ENCODE measurements around the gene TRIM13.
"Not testable (repeated sequence)": the region's sequence is repeated elsewhere in the genome, so short reads cannot be mapped to it uniquely, and the experiment has no call there.

The TRIM13 gene, protein sequence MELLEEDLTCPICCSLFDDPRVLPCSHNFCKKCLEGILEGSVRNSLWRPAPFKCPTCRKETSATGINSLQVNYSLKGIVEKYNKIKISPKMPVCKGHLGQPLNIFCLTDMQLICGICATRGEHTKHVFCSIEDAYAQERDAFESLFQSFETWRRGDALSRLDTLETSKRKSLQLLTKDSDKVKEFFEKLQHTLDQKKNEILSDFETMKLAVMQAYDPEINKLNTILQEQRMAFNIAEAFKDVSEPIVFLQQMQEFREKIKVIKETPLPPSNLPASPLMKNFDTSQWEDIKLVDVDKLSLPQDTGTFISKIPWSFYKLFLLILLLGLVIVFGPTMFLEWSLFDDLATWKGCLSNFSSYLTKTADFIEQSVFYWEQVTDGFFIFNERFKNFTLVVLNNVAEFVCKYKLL

GRCh38 chr13:49996951-49997895 is at the start of gene TRIM13:
TRIM13 (plus strand) TSS chr13:49997042; CDS start chr13:50011941, 14,899 bp downstream.
- ChIA-PET POLR2A (ENCODE audit: low non-redundant PET) (interaction anchor here (0.7 to 1.1 kb wide), 5 partner anchors 14 to 85 kb away, joined by 3 to 6 read pairs (median 3); partner anchors contain the start of gene SPRYD7), CTCF (interaction anchor here (0.5 to 1.6 kb wide), 13 partner anchors 9 to 643 kb away, joined by 3 to 11 read pairs (median 4); partner anchors contain the start of gene SPRYD7)
- DNase-seq (ENCODE audit: low spot score), result peak; percentile 67
- peak within 1 kb of the TSS; percentile 98 for H3K27ac ChIP-seq
- peak; percentile 88 for TF ChIP-seq CTCF (conservative IDR thresholded peaks at IDR 0.05; ENCODE audit: low read depth)

GRCh38 chr13:49948777-49949270 is 48.0 kb upstream of the TRIM13 start:
- POLR2A ChIA-PET (ENCODE audit: low non-redundant PET), result not testable (repeated sequence)

DNA sequence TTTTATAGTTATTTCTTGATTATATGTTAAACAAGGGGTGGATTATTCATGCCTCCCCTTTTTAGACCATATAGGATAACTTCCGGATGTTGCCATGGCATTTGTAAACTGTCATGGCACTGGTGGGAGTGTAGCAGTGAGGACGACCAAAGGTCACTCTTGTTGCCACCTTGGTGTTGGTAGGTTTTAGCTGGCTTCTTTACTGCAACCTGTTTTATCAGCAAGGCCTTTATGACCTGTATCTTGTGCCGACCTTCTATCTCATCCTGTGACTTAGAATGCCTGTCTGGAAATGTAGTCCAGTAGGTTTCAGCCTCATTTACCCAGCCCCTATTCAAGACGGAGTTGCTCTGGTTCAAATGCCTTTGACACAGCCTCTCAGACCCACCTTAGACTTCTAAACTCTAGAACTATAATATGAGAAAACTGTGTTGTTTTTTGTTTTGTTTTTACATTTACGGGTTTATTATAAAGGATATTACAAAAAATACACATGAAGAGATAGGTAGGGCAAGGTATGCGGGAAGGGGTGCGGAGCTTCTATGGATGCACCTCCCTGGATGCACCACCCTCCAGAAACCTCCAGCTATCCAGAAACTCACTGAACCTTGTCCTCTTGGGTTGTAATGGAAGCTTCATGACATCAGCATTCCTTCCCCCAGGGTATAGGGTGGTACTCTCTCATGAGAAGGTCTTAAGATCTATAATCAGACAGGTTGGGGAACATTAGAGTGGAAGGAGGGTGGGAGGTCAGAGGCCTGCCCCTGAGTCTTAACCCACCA is 44.9 kb upstream of the TRIM13 start:
- TF ChIP-seq CTCF (conservative IDR thresholded peaks at IDR 0.05; ENCODE audit: low read depth), result no peak
- no peak overlapping the region for H3K27ac ChIP-seq
- no peak for DNase-seq (ENCODE audit: low spot score)
- ChIA-PET POLR2A (ENCODE audit: low non-redundant PET) (no interaction called here), CTCF (interaction anchor here (0.7 to 1.1 kb wide), 2 partner anchors 16 to 395 kb away, joined by 3 to 6 read pairs; partner anchors contain the start of gene SPRYD7)

More at GRCh38 chr13:49948777-49949270, 48.0 kb upstream of the TRIM13 start:
- CTCF ChIA-PET, result interaction anchor here (0.7 kb wide), 1 partner anchor 343 kb away, joined by 3 read pairs; no protein-coding TSS in a partner anchor
- not testable (repeated sequence) for H3K27ac ChIP-seq; DNase-seq (ENCODE audit: low spot score)

DNA sequence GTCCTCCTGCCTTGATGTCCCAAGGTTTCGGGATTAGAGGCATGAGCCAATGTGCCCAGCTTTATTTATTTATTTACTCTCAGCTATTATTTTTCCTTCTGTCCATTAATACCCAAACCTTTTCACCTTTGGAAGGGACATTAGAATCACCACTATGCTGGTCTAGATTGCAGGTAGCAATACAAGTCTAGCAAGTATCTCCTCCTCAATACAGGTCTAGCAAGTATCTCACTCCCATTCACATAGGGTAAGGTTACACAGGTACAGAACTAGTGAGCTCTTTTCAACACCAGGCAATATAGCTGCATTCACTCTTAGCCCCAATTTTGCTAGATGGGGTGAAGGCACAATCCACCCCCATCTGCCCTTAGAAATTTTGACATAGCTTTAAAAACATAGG is 43.3 kb upstream of the TRIM13 start:
- ChIA-PET CTCF (interaction anchor here (0.8 kb wide), 1 partner anchor 44 kb away, joined by 4 read pairs; the partner anchor contains the start of gene TRIM13), POLR2A (ENCODE audit: low non-redundant PET) (no interaction called here)

DNA sequence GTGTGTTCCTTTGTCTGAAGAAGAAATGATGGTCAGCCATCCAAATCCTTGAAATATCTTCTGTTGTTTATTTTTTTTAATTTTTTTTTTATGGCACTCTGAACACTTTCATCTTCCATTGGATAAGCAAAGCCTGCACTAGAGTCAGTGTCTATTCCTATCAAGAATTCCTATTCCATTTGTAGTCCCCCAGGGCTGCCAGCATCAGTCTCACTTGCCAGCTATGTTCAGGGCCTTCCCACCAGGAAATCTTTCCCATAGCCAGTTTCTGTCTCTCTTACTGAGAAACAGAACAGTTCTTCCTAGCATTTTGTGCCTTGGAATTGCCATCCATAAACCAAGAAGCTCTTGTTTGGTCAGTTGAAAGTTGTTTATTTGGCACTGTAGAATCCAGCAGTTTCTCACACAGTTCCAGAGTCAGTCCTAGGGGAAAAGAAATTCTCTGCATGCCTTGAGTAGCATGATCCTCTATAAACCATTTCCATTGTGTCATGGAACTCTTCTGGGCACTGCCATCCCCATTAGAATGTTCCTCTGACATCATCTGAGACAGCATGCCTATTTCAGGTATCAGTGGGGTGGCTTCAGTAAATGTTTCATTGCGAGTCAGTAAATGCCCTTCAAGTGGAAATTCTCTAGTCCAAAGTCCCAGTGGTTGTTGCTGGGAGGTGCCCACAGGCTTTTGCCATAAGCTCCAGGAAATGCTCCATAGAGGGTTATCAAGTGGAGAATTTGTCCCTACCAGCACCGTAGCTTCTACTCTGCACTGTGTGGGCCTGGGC is 42.0 kb upstream of the TRIM13 start:
- no peak for TF ChIP-seq CTCF (conservative IDR thresholded peaks at IDR 0.05; ENCODE audit: low read depth)
- ChIA-PET CTCF (no interaction called here), POLR2A (ENCODE audit: low non-redundant PET) (no interaction called here)
- no peak for DNase-seq (ENCODE audit: low spot score)
- H3K27ac ChIP-seq, result no peak overlapping the region

More for the DNA sequence above, 43.3 kb upstream of the TRIM13 start:
- no peak for DNase-seq (ENCODE audit: low spot score)
- H3K27ac ChIP-seq, result no peak overlapping the region
- no peak for TF ChIP-seq CTCF (conservative IDR thresholded peaks at IDR 0.05; ENCODE audit: low read depth)

DNA sequence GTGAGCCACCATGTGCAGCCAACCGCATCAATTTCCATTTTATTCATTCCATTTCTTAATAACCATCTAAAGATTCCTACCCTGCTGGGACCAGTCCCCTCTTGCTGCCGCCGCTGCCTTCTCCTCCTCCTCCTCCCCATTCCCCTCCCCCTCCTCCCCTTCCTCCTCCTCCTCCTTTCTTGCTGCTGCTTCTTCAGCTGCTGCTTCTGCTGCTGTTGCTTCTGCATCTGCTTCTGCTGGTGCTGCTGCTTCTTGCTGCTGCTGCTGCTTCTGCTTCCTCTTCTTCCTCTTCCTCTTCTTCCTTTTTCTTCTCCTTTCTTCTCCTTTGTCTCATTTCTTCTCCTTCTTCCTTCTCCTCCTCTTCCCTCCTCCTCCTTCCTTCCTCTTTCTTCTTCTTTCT is 40.7 kb upstream of the TRIM13 start:
- H3K27ac ChIP-seq, result no peak overlapping the region
- ChIA-PET POLR2A (ENCODE audit: low non-redundant PET) (no interaction called here), CTCF (no interaction called here)
- DNase-seq (ENCODE audit: low spot score), result no peak
- TF ChIP-seq CTCF (conservative IDR thresholded peaks at IDR 0.05; ENCODE audit: low read depth), result no peak

All from RWPE1 (cell line).